ENCODE data around the gene TRIO.

The TRIO gene

GRCh38 chr5:14348142-14348541 is 205.0 kb downstream of the TRIO start:
- TF ChIP-seq CSDC2 (CRISPR knock-in tag; IDR thresholded peaks at IDR 0.05) (no peak), ZC3H10 (CRISPR knock-in tag; IDR thresholded peaks at IDR 0.05) (no peak), PATZ1 (CRISPR knock-in tag; IDR thresholded peaks at IDR 0.05; ENCODE audit: borderline replicate concordance) (no peak), CSRNP3 (CRISPR knock-in tag; IDR thresholded peaks at IDR 0.05) (no peak), ZNF8 (CRISPR knock-in tag; IDR thresholded peaks at IDR 0.05) (no peak), POU6F1 (CRISPR knock-in tag; IDR thresholded peaks at IDR 0.05; ENCODE audit: borderline replicate concordance, low read depth) (no peak), TOX (CRISPR knock-in tag; IDR thresholded peaks at IDR 0.05; ENCODE audit: borderline replicate concordance) (no peak), CREB5 (CRISPR knock-in tag; IDR thresholded peaks at IDR 0.05; ENCODE audit: low read depth) (no peak), SNAI2 (CRISPR knock-in tag; IDR thresholded peaks at IDR 0.05) (no peak), ISL1 (CRISPR knock-in tag; IDR thresholded peaks at IDR 0.05) (no peak), TSHZ2 (CRISPR knock-in tag; IDR thresholded peaks at IDR 0.05) (no peak), ZNF565 (CRISPR knock-in tag; conservative IDR thresholded peaks at IDR 0.05; ENCODE audit: low read depth) (no peak), PPARA (CRISPR knock-in tag; IDR thresholded peaks at IDR 0.05; ENCODE audit: borderline replicate concordance) (no peak), BACH2 (CRISPR knock-in tag; IDR thresholded peaks at IDR 0.05; ENCODE audit: borderline replicate concordance) (no peak), GLIS3 (CRISPR knock-in tag; IDR thresholded peaks at IDR 0.05) (no peak), ZNF70 (CRISPR knock-in tag; IDR thresholded peaks at IDR 0.05) (no peak), ARNTL (CRISPR knock-in tag; IDR thresholded peaks at IDR 0.05; ENCODE audit: borderline replicate concordance, low read depth) (no peak)
- no peak for ATAC-seq

GRCh38 chr5:14349029-14349428 is 205.9 kb downstream of the TRIO start:
- no peak for ATAC-seq

More at GRCh38 chr5:14349029-14349428, 205.9 kb downstream of the TRIO start:
- TF ChIP-seq CREB5 (CRISPR knock-in tag; IDR thresholded peaks at IDR 0.05; ENCODE audit: low read depth) (no peak), ISL1 (CRISPR knock-in tag; IDR thresholded peaks at IDR 0.05) (no peak), ZNF8 (CRISPR knock-in tag; IDR thresholded peaks at IDR 0.05) (no peak), TOX (CRISPR knock-in tag; IDR thresholded peaks at IDR 0.05; ENCODE audit: borderline replicate concordance) (no peak), ESRRG (CRISPR knock-in tag; IDR thresholded peaks at IDR 0.05) (no peak), ZNF70 (CRISPR knock-in tag; IDR thresholded peaks at IDR 0.05) (no peak), ZFP3 (CRISPR knock-in tag; IDR thresholded peaks at IDR 0.05) (no peak), PPARA (CRISPR knock-in tag; IDR thresholded peaks at IDR 0.05; ENCODE audit: borderline replicate concordance) (no peak), RARB (CRISPR knock-in tag; IDR thresholded peaks at IDR 0.05) (no peak), ZFP30 (CRISPR knock-in tag; IDR thresholded peaks at IDR 0.05) (no peak)
